HCT116 (cell line): ENCODE results near the gene SLC2A4. TPM values are rescaled to one million over a fixed set of nuclear protein-coding genes. Genes with fewer than 3 reads are reported as not detected.

ENCODE experiments used
- ATAC-seq: fragments of 200-7000 bp; cut with Tn5 transposase; 2 replicates; pipeline ENCODE4 v1.9.1; 2020; ENCODE audit warnings: mild to moderate bottlenecking, moderate library complexity
- BruUV-seq: library from RNA; stranded (reverse); fragments of 400-500 nt; replicated peaks from 2 replicates; lab custom pipeline; 2021; lab: Mats Ljungman, UMichigan
- CTCF ChIA-PET: fragments of 300-600 bp; sonication (Branson Sonifier 250); formaldehyde crosslinking; loops from one replicate; lab custom pipeline; 2021; ENCODE audit warnings: antibody characterized with exemption; lab: Charles Lee
- POLR2A ChIA-PET: fragments of 300-600, 350-600 bp; sonication (Branson Sonifier 250); formaldehyde crosslinking; loops from one replicate; lab custom pipeline; 2021; ENCODE audit warnings: antibody characterized with exemption; lab: Charles Lee
- RAD21 ChIA-PET, 2 experiments: fragments of 300-600 bp; sonication (Branson Sonifier 250); formaldehyde crosslinking; loops; one replicate each; lab custom pipeline; 2023; ENCODE audit warnings: low total read pairs in 2 of 2; ENCODE audit not compliant: uncharacterized antibody in 2 of 2, unreplicated experiment in 2 of 2, low non-redundant PET in 1 of 2; lab: Charles Lee
- DNase-seq: peaks from one replicate; pipeline ENCODE4 v3.0.0-alpha.2; 2010; ENCODE audit warnings: low read depth, low spot score
- H2AFZ ChIP-seq: fragments of 200-600 bp; shearing (Covaris generic), sonication (generic); 2 replicates; pipeline ENCODE4 v1.6.1; 2017; ENCODE audit warnings: low read depth, mixed run types, mixed read lengths, antibody characterized with exemption, low read length; ENCODE audit not compliant: poor library complexity, severe bottlenecking
- H3K27ac ChIP-seq: 2 replicates; pipeline ENCODE4 v1.5.1; 2012; ENCODE audit warnings: low read depth, low read length
- H3K27me3 ChIP-seq: fragments of 200-600 bp; sonication (generic); 2 replicates; pipeline ENCODE4 v1.6.1; 2016; ENCODE audit warnings: mixed run types, low read length, mixed read lengths; ENCODE audit not compliant: insufficient read depth
- H3K36me3 ChIP-seq, 2 experiments: fragments of 200-500 bp in 1 of 2; fragments of 200-600 bp in 1 of 2; sonication (Bioruptor generic) in 1 of 2; sonication (generic) in 1 of 2; 2 replicates each; pipeline versions ENCODE4 v1.5.1 to v1.6.1; 2014 to 2016; ENCODE audit warnings: low read length in 2 of 2, inconsistent platforms in 1 of 2, mixed read lengths in 1 of 2, mixed run types in 1 of 2; ENCODE audit not compliant: insufficient read depth in 2 of 2, control insufficient read depth in 1 of 2
- H3K4me1 ChIP-seq, 2 experiments: fragments of 200-600 bp in 1 of 2; sonication (generic) in 1 of 2; 2 replicates each; pipeline versions ENCODE4 v1.5.1 to v1.6.1; 2012 to 2017; ENCODE audit warnings: low read length in 2 of 2, inconsistent platforms in 1 of 2, mild to moderate bottlenecking in 1 of 2, mixed read lengths in 1 of 2, mixed run types in 1 of 2, moderate library complexity in 1 of 2; ENCODE audit not compliant: insufficient read depth in 2 of 2, control insufficient read depth in 1 of 2
- H3K4me2 ChIP-seq: fragments of 200-600 bp; sonication (generic); 2 replicates; pipeline ENCODE4 v1.6.1; 2017; ENCODE audit warnings: mixed run types, low read length, mixed read lengths
- H3K4me3 ChIP-seq, 2 experiments: fragments of 200-600 bp in 1 of 2; sonication (generic) in 1 of 2; replicated peaks in 1 of 2; 2 replicates each; pipeline ENCODE4 v1.5.1; 2011 to 2016; ENCODE audit warnings: low read length in 2 of 2, control low read depth in 1 of 2, low read depth in 1 of 2, mild to moderate bottlenecking in 1 of 2, mixed read lengths in 1 of 2, mixed run types in 1 of 2
- H3K79me2 ChIP-seq: fragments of 200-600 bp; sonication (generic); 2 replicates; pipeline ENCODE4 v1.6.1; 2017; ENCODE audit warnings: mild to moderate bottlenecking, mixed run types, low read length, moderate library complexity, mixed read lengths; ENCODE audit not compliant: insufficient read depth
- H3K9ac ChIP-seq: fragments of 200-600 bp; sonication (generic); 2 replicates; pipeline ENCODE4 v1.6.1; 2016; ENCODE audit warnings: low read length, mixed read lengths
- H3K9me2 ChIP-seq: fragments of 200-600 bp; sonication (generic), shearing (Covaris generic); 2 replicates; pipeline ENCODE4 v1.6.1; 2017; ENCODE audit warnings: mixed run types, mild to moderate bottlenecking, moderate library complexity; ENCODE audit not compliant: insufficient read depth
- H3K9me3 ChIP-seq, 2 experiments: fragments of 200-500 bp in 1 of 2; fragments of 200-600 bp in 1 of 2; sonication (Bioruptor generic) in 1 of 2; sonication (generic) in 1 of 2; 2 replicates each; pipeline ENCODE4 v1.6.1; 2014 to 2017; ENCODE audit warnings: low read length in 2 of 2, mixed read lengths in 2 of 2, inconsistent platforms in 1 of 2, low read depth in 1 of 2, mild to moderate bottlenecking in 1 of 2, mixed run types in 1 of 2, moderate library complexity in 1 of 2; ENCODE audit not compliant: control insufficient read depth in 1 of 2, insufficient read depth in 1 of 2
- H4K20me1 ChIP-seq: fragments of 200-600 bp; sonication (generic), shearing (Covaris generic); 2 replicates; pipeline ENCODE4 v1.6.1; 2017; ENCODE audit warnings: mixed run types, mild to moderate bottlenecking, moderate library complexity; ENCODE audit not compliant: insufficient read depth
- ATF3 ChIP-seq: IDR thresholded peaks from 2 replicates; pipeline ENCODE4 v1.6.1; 2012
- CBX3 ChIP-seq: IDR thresholded peaks from 2 replicates; pipeline ENCODE4 v1.6.1; 2012; ENCODE audit warnings: low read depth
- CEBPB ChIP-seq: IDR thresholded peaks from 2 replicates; pipeline ENCODE4 v1.6.1; 2012; ENCODE audit warnings: low read depth
- CTCF ChIP-seq, 3 experiments: fragments of 200-600 bp in 1 of 3; sonication (generic) in 1 of 3; IDR thresholded peaks in 2 of 3; conservative IDR thresholded peaks in 1 of 3; 2 replicates each; pipeline ENCODE4 v1.5.1; 2012 to 2017; ENCODE audit warnings: low read depth in 2 of 3, low read length in 2 of 3, antibody characterized with exemption in 1 of 3, borderline replicate concordance in 1 of 3, control low read depth in 1 of 3, mild to moderate bottlenecking in 1 of 3, mixed read lengths in 1 of 3, mixed run types in 1 of 3, moderate library complexity in 1 of 3; ENCODE audit not compliant: insufficient read depth in 1 of 3
- ELF1 ChIP-seq: IDR thresholded peaks from 2 replicates; pipeline ENCODE4 v1.6.1; 2012; ENCODE audit warnings: low read depth, borderline replicate concordance
- EZH2 ChIP-seq: fragments of 200-600 bp; sonication (generic); IDR thresholded peaks from 2 replicates; pipeline ENCODE4 v1.6.1; 2017; ENCODE audit warnings: antibody characterized with exemption, mixed run types
- EZH2phosphoT487 ChIP-seq: fragments of 200-600 bp; IDR thresholded peaks from 2 replicates; pipeline ENCODE4 v1.6.1; 2018; ENCODE audit warnings: antibody characterized with exemption, borderline replicate concordance
- FOSL1 ChIP-seq: IDR thresholded peaks from 2 replicates; pipeline ENCODE4 v1.6.1; 2012; ENCODE audit warnings: low read depth
- MAX ChIP-seq: IDR thresholded peaks from 2 replicates; pipeline ENCODE4 v1.6.1; 2012
- POLR2AphosphoS5 ChIP-seq: IDR thresholded peaks from 2 replicates; pipeline ENCODE4 v1.6.1; 2011; ENCODE audit warnings: mild to moderate bottlenecking, low read depth, low read length, moderate library complexity
- RAD21 ChIP-seq: IDR thresholded peaks from 2 replicates; pipeline ENCODE4 v1.6.1; 2012; ENCODE audit warnings: low read depth, mild to moderate bottlenecking
- REST ChIP-seq: IDR thresholded peaks from 2 replicates; pipeline ENCODE4 v1.6.1; 2012; ENCODE audit warnings: low read depth
- SIN3A ChIP-seq: IDR thresholded peaks from 2 replicates; pipeline ENCODE4 v1.6.1; 2012; ENCODE audit warnings: low read depth
- SP1 ChIP-seq: IDR thresholded peaks from 2 replicates; pipeline ENCODE4 v1.6.1; 2012; ENCODE audit warnings: low read depth
- SRF ChIP-seq: IDR thresholded peaks from 2 replicates; pipeline ENCODE4 v1.6.1; 2012; ENCODE audit warnings: low read depth
- TCF7L2 ChIP-seq: IDR thresholded peaks from 2 replicates; pipeline ENCODE4 v1.7.0; 2011; ENCODE audit warnings: borderline replicate concordance, inconsistent platforms; ENCODE audit not compliant: insufficient read depth, insufficient read length; ENCODE audit errors: extremely low read depth
- YY1 ChIP-seq: IDR thresholded peaks from 2 replicates; pipeline ENCODE4 v1.6.1; 2011; ENCODE audit warnings: low read length, low read depth, moderate library complexity, mild to moderate bottlenecking; ENCODE audit not compliant: insufficient replicate concordance; ENCODE audit errors: extremely low read depth
- ZBTB33 ChIP-seq: IDR thresholded peaks from 2 replicates; pipeline ENCODE4 v1.6.1; 2011; ENCODE audit warnings: mild to moderate bottlenecking, low read length, moderate library complexity; ENCODE audit not compliant: insufficient replicate concordance; ENCODE audit errors: extremely low read depth
- ZFX ChIP-seq: fragments of 450-650 bp; IDR thresholded peaks from 2 replicates; pipeline ENCODE4 v1.6.1; 2017
- ZNF274 ChIP-seq: fragments of 200-500 bp; sonication (Bioruptor generic); IDR thresholded peaks from 2 replicates; pipeline ENCODE4 v1.6.1; 2014; ENCODE audit warnings: mild to moderate bottlenecking, low read depth, low read length, inconsistent platforms
- intact Hi-C: fragments of 100-400 bp; cut with micrococcal nuclease; formaldehyde crosslinking; loops from 2 replicates; pipeline ENCODE4 v1.10.0; 2022
- total RNA-seq: library from RNA; stranded (reverse); gene quantifications from one replicate; pipeline ENCODE4 v1.2.1, GENCODE V29; 2021; ENCODE audit not compliant: unreplicated experiment

Gene SLC2A4
- total RNA-seq, 1 experiment from 2014 or later: 2.5 TPM

- Histone ChIP-seq H3K27ac (no peak overlapping the region), H2AFZ (no peak overlapping the region)
- intact Hi-C loops: no loop called here
Measured at GRCh38 chr17:7326186-7326585, 44.7 kb downstream of the SLC2A4 start.

More at GRCh38 chr17:7326186-7326585, 44.7 kb downstream of the SLC2A4 start:
- H3K4me3 ChIP-seq: no peak overlapping the region
- ATAC-seq: no peak
- H3K27me3 ChIP-seq: no peaks in the 10 kb centered on the region
- CTCF ChIA-PET: no interaction called here
- H3K4me2 ChIP-seq: no peak overlapping the region
- H4K20me1 ChIP-seq: no peaks in the 10 kb centered on the region
- RAD21 ChIA-PET: no interaction called here
- TF ChIP-seq SRF (no peak), ZFX (no peak), MAX (no peak), SP1 (no peak), ZNF274 (no peak), EZH2phosphoT487 (no peak), SIN3A (no peak), CEBPB (no peak), CBX3 (no peak), TCF7L2 (no peak), CTCF (IDR thresholded peaks at IDR 0.05 in 2 of 3, conservative IDR thresholded peaks at IDR 0.05 in 1 of 3; ENCODE audit: borderline replicate concordance in 1 of 3, insufficient read depth in 1 of 3, low read depth in 2 of 3, low read length in 2 of 3) (no peak), POLR2AphosphoS5 (no peak), FOSL1 (no peak), YY1 (no peak), REST (no peak), ELF1 (no peak), EZH2 (no peak), ATF3 (no peak), ZBTB33 (no peak), RAD21 (no peak)
- BruUV-seq: no TSS peak
- no peaks in the 10 kb centered on the region for H3K9me3 ChIP-seq
- no peak overlapping the region for H3K9ac ChIP-seq
- POLR2A ChIA-PET: interaction anchor here (0.6 kb wide), 1 partner anchor 529 kb away, joined by 4 read pairs; no protein-coding TSS in a partner anchor
- H3K4me1 ChIP-seq: peaks cover 3 to 29% of the 10 kb centered on the region in 2 experiments; a peak in 3 of 4 replicates
- peaks cover 24 to 39% of the 10 kb centered on the region in 2 experiments; a peak in 3 of 4 replicates for H3K36me3 ChIP-seq
- no peak for DNase-seq
- H3K79me2 ChIP-seq: peaks cover 20% of the 10 kb centered on the region; the same call in 1 of the 2 replicates
- H3K9me2 ChIP-seq: no peaks in the 10 kb centered on the region
